Measurements from ENCODE around the gene PCNX1.
"Not testable (repeated sequence)": the region's sequence is repeated elsewhere in the genome, so short reads cannot be mapped to it uniquely, and the experiment has no call there.

The PCNX1 gene

DNA sequence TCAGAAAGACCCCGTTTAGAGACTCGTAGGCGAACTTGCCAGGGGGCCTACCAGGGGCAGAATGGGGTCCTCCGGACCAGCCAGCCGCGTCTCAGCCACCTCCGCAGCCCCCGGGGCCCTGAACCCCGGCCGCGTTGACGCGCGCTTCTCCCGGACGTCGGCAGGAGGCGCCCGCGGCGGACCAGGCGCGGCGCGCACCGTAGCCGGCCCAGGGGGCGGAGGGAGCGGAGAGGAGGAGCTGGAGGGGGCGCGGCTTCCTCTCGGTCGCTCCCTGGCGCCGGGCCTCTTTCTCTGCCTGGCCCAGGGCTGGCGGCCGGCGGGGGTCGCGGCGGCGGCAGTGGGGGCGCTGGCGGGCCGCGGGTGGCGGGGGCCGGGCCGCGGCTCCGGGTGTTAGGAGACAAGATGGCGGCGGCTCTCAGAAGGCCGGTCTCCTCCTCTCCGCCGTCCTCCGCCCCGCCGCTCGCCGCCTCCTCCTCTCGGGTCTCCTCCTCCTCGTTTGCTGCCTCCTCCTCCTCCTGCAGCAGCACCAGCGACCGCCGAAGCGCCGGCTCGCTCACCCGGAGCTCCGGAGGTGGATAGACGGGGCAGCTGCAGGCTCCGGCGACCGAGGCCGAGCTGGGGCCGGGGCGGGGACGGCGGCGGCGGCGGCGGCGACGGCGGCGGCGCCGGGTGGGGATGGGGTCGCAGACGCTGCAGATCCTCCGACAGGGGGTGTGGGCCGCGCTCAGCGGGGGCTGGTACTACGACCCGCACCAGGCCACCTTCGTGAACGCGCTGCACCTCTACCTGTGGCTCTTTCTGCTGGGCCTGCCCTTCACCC lies at the start of gene PCNX1:
TSS of gene PCNX1 (plus strand) at position 284 of the 820 bp plus-strand sequence. CDS start at position 676, 392 bp downstream.
- DNase-seq (ENCODE audit: low read depth in 2 of 2): peak; percentile 80 to 85

DNA sequence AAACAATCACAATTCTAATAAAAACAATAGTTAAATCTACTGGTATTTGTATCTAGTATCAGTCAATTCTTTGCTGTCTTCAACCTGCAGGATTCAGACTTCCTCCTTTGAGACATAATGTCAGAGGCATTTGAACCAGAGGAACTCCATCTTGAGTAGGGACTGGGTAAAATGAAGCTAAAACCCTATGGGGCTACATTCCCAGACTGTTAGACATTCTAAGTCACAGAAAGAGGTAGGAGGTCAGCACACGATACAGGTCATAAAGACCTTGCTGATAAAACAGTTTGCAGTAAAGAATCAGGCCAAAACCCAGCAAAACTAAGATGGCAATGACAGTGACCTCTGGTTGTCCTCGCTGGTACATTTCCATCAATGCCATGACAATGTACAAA lies 49.8 kb upstream of the PCNX1 start:
- DNase-seq (ENCODE audit: low read depth in 2 of 2): no peak

DNA sequence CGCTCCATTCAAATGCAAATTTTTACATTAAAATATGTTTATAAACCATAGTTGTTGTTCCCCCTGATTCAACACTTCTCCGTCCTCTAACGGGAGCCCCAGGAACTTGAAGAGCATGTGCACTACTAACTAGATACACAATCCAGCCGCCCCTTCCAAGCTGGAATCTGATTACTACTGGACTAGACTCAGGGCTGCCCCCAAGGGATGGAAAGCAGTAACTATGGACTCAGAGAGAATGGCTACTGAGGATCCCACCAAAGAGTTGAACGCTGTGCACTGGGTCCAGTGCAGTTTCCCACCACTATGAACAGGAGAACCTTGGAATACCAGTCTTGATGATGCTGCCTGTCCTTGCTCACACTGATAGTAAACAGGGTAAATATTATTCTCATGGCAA lies 48.6 kb upstream of the PCNX1 start:
- no peak for DNase-seq (ENCODE audit: low read depth in 2 of 2)

DNA sequence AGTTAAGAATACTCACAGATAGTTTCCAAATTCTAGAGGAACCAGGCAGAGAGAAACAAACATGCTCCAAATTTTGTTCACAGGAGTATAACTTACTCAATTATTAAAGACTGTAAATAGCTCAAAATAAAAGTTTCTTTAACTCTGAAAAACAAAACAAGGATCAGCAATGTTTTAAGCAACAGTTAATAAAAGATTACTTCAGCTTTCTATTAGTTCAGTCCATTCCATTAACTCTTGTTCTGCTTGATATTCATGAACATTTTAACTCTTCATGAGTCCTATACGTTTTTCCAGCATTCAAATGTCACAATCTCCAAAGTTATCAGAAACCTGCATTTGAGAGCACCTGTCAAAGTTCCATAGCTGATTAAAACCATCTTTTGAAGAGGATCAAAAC lies 40.3 kb upstream of the PCNX1 start:
- not testable (repeated sequence) for DNase-seq (ENCODE audit: low read depth in 2 of 2)

DNA sequence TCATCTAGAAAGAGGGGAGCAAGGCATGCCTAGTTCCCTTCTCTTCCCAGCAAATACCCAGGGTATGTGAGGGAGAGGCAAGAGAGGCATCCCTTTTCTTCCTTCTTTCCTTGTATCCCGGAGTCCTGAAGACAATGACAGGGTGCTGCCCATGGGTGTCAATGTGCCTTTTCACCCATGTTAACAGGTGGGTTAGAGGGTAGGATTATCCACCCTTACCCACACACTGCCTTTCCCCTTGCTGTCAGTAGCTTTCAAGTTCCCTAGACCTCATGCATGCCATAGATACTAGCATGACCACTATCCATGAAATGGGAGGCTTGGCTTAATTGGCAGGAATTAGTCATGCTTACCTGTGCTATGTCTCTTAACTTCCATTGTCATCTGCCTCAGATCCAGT lies 36.3 kb upstream of the PCNX1 start:
- DNase-seq (ENCODE audit: low read depth in 2 of 2): no peak

- no peak for DNase-seq (ENCODE audit: low read depth in 2 of 2)
Measured at GRCh38 chr14:70871863-70872677, 35.2 kb upstream of the PCNX1 start.

DNA sequence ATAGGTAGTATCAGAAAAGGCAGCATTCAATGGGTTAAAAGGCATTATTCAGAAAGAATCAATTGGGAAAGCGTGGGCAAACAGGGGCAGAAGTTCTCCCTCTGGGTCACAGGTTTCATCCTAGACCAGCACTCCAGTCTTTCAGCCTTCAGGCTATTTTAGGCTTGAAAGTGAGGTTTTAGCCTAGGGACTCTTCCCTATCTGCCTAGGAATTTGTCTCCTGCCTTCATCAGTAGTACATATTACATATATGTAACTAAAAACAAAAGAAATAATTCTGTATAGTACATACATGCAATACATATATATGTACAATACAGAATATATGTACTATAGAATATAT lies 34.6 kb upstream of the PCNX1 start:
- no peak for DNase-seq (ENCODE audit: low read depth in 2 of 2)

GRCh38 chr14:70873627-70874026 lies 33.6 kb upstream of the PCNX1 start:
- no peak for DNase-seq (ENCODE audit: low read depth in 2 of 2)

GRCh38 chr14:70875811-70876460 lies 31.3 kb upstream of the PCNX1 start:
- DNase-seq (ENCODE audit: low read depth in 2 of 2): not testable (repeated sequence)

DNA sequence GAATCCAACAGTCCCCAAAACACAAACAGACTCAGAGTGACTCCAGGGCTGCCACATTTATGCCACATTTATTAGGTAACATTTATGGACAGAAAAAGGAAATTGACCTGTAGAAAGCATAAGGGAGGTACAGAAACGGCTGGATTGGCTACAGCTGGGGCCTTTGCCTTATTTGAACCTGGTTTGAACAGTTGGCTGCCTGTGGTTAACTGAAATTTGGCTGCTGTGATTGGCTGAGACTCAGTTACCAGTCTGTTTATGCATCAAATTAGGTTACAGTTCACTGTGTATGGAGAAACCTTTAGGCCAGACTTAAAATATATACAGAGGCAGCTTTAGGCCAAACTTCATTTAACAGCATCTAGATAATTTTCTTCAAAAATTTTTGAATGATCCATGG lies 27.8 kb upstream of the PCNX1 start:
- no peak for DNase-seq (ENCODE audit: low read depth in 2 of 2)

DNA sequence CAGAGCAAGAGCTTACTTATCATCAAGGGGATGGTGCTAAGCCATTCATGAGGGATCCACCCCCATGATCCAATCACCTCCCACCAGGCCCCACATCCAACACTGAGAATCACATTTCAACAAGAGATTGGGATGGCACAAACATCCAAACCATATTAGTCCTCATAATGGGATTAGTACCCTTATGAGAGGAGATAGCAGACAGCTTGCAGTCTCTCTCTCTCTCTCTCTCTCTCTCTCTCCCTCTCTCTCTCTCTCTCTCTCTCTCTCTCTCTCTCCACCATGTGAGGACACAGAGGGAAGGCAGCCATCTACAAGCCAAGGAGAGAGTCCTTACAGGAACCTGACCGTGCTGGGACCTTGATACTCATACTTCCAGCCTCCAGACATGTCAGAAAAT lies 26.4 kb upstream of the PCNX1 start:
- not testable (repeated sequence) for DNase-seq (ENCODE audit: low read depth in 2 of 2)

GRCh38 chr14:70881549-70882177 lies 25.6 kb upstream of the PCNX1 start:
- no peak for DNase-seq (ENCODE audit: low read depth in 2 of 2)

DNA sequence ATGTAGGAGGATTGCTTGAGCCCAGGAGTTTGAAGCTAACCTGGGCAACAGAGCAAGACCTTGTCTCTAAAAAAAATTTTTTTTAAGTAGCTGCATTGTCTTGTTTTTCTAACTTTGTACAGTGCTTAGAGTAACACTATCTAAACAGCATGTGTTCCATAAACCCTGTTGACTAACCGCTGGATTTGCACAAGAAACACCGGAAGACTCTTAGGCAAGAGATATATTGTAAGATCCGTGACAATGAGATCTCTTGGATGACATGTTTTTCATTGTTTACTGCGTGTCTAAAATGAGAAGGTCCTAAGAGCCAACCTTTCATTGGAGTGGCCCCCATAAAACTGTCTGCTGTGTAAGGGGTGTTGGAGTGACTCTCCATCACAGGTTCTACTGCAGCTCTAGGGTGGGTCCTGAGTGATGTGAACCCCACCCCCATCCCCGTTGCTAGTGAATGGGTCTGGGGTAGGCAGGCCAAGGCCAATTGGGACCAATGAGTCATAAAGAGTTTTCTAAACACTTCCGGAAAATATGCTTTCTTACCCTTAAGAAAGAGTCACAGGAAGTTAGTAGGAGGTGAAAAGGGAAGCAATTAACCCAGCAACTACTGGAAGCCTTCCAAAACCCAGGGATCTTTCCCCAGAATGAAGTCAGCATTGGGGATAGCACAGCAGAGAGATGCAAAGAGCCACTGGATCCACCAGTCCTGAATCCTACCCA lies 24.3 kb upstream of the PCNX1 start:
- no peak for DNase-seq (ENCODE audit: low read depth in 2 of 2)

- no peak for DNase-seq (ENCODE audit: low read depth in 2 of 2)
Measured at GRCh38 chr14:70884595-70885342, 22.5 kb upstream of the PCNX1 start.

DNA sequence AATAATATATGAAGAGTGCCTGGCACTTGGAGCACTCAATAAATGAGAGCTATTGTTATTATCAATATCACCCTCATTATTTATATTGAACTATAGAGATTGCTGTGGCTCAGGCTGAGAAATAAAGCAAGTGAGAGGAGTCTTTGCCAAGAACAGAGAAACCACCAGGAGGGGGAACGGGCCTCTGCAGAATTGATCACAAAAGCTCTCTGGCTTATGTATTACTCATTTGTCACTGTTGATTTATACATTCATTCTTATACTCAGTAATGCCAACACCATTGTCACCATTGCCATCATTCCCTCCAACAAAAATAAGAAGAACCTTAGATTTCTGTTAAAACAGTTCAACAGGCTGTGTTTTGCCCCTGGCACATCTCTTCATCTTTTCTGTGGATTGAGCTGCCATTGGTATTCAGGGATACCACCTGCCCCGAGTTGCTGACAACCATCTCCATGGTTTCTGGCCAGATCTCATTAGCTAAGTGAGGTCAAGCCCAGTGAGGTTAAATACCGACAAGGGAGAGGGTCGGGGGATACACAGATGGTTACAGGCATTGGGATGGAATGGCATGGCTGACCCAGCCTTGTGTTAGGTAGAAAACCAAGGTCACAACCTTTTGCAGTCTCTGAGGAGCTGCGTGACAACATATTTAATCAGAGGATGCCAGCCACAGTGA lies 21.8 kb upstream of the PCNX1 start:
- DNase-seq (ENCODE audit: low read depth in 2 of 2): no peak

GRCh38 chr14:70886421-70887206 lies 20.6 kb upstream of the PCNX1 start:
- DNase-seq (ENCODE audit: low read depth in 2 of 2): no peak

DNA sequence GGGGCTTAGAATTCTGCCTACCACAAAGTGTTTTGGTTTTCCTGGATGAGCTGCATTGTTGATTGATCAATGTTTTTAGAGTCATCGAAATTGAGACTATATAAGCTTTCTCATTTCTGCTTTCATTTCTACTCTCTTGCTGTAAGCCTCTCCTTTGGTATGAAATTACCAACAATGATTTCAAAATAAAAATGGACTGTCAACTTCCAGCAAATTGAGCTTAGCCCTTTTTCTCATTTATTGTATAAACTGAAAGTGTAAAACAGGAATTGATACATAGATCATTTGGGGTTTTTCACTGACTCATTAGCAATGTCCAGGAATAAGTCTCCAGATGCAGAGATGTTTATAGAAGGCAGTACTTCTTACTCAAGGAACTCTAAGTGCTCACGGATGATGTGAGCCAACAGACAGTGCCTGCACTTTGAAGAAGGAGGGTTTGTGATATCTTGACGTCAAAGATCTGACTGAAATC lies 20.0 kb upstream of the PCNX1 start:
- DNase-seq (ENCODE audit: low read depth in 2 of 2): no peak

DNA sequence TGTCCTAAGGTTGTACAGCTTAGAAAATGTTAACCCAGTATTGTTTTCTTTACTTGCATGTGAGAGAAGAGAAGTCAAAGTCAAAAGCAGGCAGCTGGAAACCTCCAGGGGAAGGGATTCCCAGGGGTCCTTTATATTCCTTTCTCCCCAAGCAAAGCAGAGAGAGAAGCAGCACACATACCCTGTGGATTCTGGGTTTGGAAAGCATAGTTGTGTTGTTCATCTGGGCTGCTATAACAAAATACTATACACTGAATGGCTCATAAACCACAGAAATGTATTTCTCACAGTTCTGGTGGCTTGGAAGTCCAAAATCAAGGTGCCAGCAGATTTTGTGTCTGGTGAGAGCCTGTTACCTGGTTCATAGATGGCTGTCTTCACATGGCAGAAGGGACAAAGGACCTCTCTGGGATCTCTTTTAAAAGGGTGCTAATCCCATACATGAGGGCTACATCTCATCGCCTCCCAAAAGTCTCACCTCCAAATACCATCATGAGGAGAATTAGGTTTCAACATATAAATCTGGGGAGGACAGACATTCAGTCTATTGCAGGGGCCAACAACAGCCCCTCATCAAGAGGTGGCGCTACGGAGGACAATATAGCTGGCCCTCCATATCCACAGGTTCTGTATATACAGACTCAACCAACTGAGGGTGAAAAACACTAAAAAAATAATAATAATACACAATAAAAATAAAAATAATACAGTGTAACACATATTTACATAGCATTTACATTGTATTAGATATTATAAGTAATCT lies 19.3 kb upstream of the PCNX1 start:
- DNase-seq (ENCODE audit: low read depth in 2 of 2): no peak

Data from stimulated activated CD8-positive, alpha-beta memory T cell treated with anti-CD3 and anti-CD28 coated beads, Interleukin-7, amount 100 ng/mL, for 4 hours (primary cell).